Measurements from ENCODE around the gene RERE.

Gene RERE

DNA sequence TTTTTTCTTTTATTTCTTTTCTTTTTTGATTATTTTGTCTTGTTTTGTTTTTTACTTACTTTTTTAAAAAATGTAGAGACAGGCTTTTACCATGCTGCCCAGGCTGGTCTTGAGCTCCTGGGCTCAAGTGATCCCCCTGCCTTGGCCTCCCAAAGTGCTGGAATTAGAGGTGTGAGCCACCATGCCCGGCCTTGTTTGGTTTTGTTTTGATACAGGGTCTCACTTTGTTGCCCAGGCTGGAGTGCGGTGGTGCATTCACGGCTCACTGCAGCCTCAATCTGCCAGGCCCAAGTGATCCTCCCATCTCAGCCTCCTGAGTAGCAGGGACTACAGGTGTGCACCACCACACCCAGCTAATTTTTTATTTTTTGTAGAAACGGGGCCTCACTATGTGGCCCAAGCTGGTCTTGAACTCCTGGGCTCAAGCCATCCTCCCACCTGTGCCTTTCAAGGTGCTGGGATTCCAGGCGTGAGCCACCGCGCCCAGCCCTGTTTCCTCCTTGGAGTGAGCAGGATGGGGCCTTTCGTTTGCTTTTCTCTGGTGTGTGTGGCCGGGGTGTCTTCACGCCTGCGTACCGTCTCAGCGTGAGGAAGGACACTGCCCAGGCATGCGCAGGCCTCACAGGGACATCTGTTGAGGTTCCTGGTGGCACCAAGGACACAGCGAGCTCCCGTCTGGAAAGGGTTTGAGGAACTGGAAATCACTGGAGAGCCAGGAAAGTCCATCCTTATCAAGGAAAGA lies 484.0 kb downstream of the RERE start:
- no peak for TF ChIP-seq ZFX (IDR thresholded peaks at IDR 0.05)
- TF ChIP-seq, protein P1, sequence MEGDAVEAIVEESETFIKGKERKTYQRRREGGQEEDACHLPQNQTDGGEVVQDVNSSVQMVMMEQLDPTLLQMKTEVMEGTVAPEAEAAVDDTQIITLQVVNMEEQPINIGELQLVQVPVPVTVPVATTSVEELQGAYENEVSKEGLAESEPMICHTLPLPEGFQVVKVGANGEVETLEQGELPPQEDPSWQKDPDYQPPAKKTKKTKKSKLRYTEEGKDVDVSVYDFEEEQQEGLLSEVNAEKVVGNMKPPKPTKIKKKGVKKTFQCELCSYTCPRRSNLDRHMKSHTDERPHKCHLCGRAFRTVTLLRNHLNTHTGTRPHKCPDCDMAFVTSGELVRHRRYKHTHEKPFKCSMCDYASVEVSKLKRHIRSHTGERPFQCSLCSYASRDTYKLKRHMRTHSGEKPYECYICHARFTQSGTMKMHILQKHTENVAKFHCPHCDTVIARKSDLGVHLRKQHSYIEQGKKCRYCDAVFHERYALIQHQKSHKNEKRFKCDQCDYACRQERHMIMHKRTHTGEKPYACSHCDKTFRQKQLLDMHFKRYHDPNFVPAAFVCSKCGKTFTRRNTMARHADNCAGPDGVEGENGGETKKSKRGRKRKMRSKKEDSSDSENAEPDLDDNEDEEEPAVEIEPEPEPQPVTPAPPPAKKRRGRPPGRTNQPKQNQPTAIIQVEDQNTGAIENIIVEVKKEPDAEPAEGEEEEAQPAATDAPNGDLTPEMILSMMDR (conservative IDR thresholded peaks at IDR 0.05): no peak
- H3K27ac ChIP-seq: no peak overlapping the region

DNA sequence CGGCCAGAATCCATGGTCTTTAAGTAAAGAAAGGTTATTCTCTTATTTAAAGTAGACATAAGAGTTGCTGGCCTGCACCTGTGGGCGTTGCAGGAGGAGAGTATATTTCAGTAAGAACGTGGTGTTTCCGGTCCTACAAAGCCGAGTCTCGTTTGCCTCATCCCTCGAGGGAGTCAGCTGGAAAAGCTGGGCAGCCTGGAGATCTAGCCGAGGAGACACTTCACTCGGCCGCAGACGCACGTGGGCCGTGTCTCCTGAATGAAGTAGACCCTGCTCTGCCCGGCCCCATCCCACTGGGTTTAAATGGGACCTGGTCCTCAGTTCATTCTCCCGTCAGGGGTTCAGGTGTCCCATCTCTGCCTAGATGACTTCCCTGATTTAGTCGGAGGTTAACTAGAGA lies 484.6 kb downstream of the RERE start:
- no peak for TF ChIP-seq ZFX (IDR thresholded peaks at IDR 0.05)
- TF ChIP-seq, protein P1 (conservative IDR thresholded peaks at IDR 0.05): no peak
- H3K27ac ChIP-seq: no peak overlapping the region

DNA sequence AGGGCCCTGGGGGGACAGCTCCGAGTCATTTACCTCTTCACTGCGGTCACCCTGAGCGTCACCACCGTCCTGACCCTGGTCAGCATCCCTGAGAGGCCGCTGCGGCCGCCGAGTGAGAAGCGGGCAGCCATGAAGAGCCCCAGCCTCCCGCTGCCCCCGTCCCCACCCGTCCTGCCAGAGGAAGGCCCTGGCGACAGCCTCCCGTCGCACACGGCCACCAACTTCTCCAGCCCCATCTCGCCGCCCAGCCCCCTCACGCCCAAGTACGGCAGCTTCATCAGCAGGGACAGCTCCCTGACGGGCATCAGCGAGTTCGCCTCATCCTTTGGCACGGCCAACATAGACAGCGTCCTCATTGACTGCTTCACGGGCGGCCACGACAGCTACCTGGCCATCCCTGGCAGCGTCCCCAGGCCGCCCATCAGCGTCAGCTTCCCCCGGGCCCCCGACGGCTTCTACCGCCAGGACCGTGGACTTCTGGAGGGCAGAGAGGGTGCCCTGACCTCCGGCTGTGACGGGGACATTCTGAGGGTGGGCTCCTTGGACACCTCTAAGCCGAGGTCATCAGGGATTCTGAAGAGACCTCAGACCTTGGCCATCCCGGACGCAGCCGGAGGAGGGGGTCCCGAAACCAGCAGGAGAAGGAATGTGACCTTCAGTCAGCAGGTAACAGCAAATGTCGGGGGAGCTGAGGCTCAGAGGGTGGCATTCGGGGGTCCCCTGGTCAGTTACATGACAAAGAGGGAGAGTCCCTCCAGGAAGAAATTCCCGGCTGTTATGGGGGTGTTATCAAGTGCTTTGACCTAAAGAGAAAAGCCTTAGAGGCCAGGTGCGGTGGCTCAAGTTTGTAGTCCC lies 486.9 kb downstream of the RERE start:
- TF ChIP-seq ZFX (IDR thresholded peaks at IDR 0.05): no peak
- TF ChIP-seq, protein P1 (conservative IDR thresholded peaks at IDR 0.05): no peak
- no peak overlapping the region for H3K27ac ChIP-seq

DNA sequence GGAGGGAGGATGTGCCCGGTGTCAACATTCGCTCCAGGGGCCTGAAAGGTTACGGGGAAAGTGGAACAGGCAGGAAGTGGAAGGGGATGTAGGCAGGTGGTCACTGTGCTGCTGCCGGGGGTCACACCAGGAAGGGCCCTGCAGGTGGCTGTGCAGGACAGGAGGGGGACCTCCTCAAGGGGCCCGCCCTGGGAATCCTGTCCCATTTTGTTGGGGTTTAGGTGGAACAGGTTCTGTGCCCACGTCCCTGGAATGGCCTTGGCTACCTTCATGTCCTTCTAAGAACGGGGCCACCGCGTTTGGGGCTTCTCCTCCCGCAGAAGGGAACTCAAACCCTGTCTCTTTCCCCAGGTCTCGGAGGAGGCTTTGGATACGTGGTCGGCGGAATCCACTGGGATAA lies 487.6 kb downstream of the RERE start:
- H3K27ac ChIP-seq: no peak overlapping the region
- TF ChIP-seq, protein P1 (conservative IDR thresholded peaks at IDR 0.05): no peak
- no peak for TF ChIP-seq ZFX (IDR thresholded peaks at IDR 0.05)

DNA sequence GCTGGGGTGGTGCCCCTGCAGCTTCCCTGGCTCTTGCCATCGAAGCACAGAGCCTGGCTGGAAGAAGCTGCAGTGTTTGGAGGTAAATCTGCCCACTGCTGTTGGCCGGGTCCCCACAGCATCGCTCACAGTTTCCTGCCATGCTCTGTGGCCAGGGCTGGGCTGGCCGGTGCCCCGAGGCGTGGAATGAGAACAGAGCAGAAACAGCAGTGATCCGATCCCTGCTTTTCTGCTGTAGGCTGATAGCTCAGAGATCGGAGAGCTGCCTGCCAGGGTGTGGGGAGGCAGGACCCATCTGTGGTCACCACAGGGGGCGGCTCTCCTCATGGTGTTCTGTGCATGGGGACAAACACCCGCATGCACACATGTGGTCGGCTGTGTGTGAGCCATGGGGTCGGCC lies 488.0 kb downstream of the RERE start:
- TF ChIP-seq, protein P1 (conservative IDR thresholded peaks at IDR 0.05): no peak
- TF ChIP-seq ZFX (IDR thresholded peaks at IDR 0.05): no peak
- no peak overlapping the region for H3K27ac ChIP-seq

DNA sequence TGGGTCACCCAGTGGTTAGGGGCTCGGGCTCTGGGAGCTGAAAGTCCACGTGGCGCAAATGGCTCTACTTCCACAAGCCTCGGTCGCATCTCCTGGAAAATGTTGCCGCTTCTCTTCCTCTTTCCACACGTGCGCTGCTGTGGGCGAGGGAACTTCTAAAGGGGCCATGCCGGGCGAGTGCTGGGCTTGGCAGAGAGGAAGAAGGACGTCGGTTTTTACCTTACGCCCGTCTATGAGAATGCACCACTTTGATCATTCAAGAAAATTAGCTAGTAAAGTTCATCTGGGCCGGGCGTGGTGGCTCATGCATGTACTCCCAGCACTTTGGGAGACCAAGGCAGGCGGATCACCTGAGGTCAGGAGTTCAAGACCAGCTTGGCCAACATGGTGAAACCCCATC lies 489.2 kb downstream of the RERE start:
- H3K27ac ChIP-seq: no peak overlapping the region
- TF ChIP-seq ZFX (IDR thresholded peaks at IDR 0.05): no peak
- TF ChIP-seq, protein P1 (conservative IDR thresholded peaks at IDR 0.05): no peak

DNA sequence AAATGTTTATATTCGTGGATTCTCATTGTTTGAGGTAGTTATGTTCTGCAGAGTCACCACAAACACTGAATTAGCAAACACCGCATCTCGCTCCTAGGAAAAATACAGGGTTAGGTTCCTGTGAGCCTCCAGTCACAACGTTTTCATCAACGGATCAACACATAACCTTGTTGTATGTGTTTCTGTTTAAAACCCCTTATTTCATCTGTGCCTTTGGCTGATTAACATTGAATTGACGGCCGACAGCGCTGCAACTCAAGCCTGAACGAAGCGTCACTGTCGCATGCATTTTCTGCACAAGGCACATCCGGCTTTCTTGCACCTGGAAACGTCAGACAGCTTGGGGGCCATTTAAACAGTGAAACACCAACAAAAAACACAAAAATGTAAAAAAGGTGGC lies 491.2 kb downstream of the RERE start:
- TF ChIP-seq, protein P1 (conservative IDR thresholded peaks at IDR 0.05): no peak
- no peak for TF ChIP-seq ZFX (IDR thresholded peaks at IDR 0.05)

More for the DNA sequence above, 491.2 kb downstream of the RERE start:
- no peak overlapping the region for H3K27ac ChIP-seq

All from C4-2B (cell line).